ENCODE results near the gene DHX35.

The DHX35 gene

GRCh38 chr20:38931984-38932383, 30.2 kb upstream of the DHX35 start:
- in situ Hi-C loops (cut with HindIII; ENCODE audit: low sequenced_read_pairs): no loop called here
- TF ChIP-seq CTCF (IDR thresholded peaks at IDR 0.05; ENCODE audit: low read depth, low read length, missing control alignments): no peak
- no peak overlapping the region for H3K4me3 ChIP-seq (ENCODE audit: low read depth, low read length)
- no peak for DNase-seq (ENCODE audit: low read depth)

GRCh38 chr20:38932457-38933120, 29.6 kb upstream of the DHX35 start:
- in situ Hi-C loops (cut with HindIII; ENCODE audit: low sequenced_read_pairs): no loop called here
- no peak overlapping the region for H3K4me3 ChIP-seq (ENCODE audit: low read depth, low read length)
- DNase-seq (ENCODE audit: low read depth): peak; percentile 49
- no peak for TF ChIP-seq CTCF (IDR thresholded peaks at IDR 0.05; ENCODE audit: low read depth, low read length, missing control alignments)

GRCh38 chr20:38934530-38934929, 27.6 kb upstream of the DHX35 start:
- H3K4me3 ChIP-seq (ENCODE audit: low read depth, low read length): no peak overlapping the region
- DNase-seq (ENCODE audit: low read depth): no peak
- in situ Hi-C loops (cut with HindIII; ENCODE audit: low sequenced_read_pairs): no loop called here
- no peak for TF ChIP-seq CTCF (IDR thresholded peaks at IDR 0.05; ENCODE audit: low read depth, low read length, missing control alignments)

GRCh38 chr20:38935285-38935684, 26.9 kb upstream of the DHX35 start:
- DNase-seq (ENCODE audit: low read depth): no peak
- peak; percentile 23 for TF ChIP-seq CTCF (IDR thresholded peaks at IDR 0.05; ENCODE audit: low read depth, low read length, missing control alignments)
- in situ Hi-C loops (cut with HindIII; ENCODE audit: low sequenced_read_pairs): no loop called here

GRCh38 chr20:38935967-38936407, 26.2 kb upstream of the DHX35 start:
- DNase-seq (ENCODE audit: low read depth): no peak
- no peak for TF ChIP-seq CTCF (IDR thresholded peaks at IDR 0.05; ENCODE audit: low read depth, low read length, missing control alignments)
- H3K4me3 ChIP-seq (ENCODE audit: low read depth, low read length): no peak overlapping the region
- in situ Hi-C loops (cut with HindIII; ENCODE audit: low sequenced_read_pairs): no loop called here

More at GRCh38 chr20:38935285-38935684, 26.9 kb upstream of the DHX35 start:
- H3K4me3 ChIP-seq (ENCODE audit: low read depth, low read length): no peak overlapping the region

GRCh38 chr20:38937000-38937399, 25.1 kb upstream of the DHX35 start:
- in situ Hi-C loops (cut with HindIII; ENCODE audit: low sequenced_read_pairs): no loop called here

More at GRCh38 chr20:38937000-38937399, 25.1 kb upstream of the DHX35 start:
- no peak overlapping the region for H3K4me3 ChIP-seq (ENCODE audit: low read depth, low read length)
- DNase-seq (ENCODE audit: low read depth): no peak
- TF ChIP-seq CTCF (IDR thresholded peaks at IDR 0.05; ENCODE audit: low read depth, low read length, missing control alignments): no peak

Measured in astrocyte of the cerebellum (primary cell).